ENCODE data around the gene SLC25A18.

Gene SLC25A18

DNA sequence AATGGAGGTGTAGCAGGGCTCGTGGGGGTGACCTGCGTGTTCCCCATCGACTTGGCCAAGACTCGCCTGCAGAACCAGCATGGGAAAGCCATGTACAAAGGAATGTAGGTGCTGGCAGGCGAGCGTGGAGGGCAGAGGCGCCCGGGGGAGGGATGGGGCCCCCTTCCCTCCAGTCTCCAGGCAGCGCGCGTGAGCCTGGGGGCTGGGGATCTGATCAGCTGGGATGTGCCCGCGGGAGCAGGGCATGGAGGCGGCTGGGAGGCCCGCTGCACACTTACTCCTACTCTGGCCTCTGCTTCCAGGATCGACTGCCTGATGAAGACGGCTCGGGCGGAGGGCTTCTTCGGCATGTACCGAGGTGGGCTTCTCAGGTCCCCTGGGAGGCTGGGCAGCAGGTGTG lies 17.8 kb downstream of the SLC25A18 start:
- no peak for TF ChIP-seq POU2F2 (IDR thresholded peaks at IDR 0.05; ENCODE audit: low read depth, low read length)
- no peak for TF ChIP-seq SPI1 (IDR thresholded peaks at IDR 0.05; ENCODE audit: low read depth, low read length)
- no peak for TF ChIP-seq PAX5 (IDR thresholded peaks at IDR 0.05; ENCODE audit: insufficient read depth, low read length, severe bottlenecking)
- TF ChIP-seq POLR2A (IDR thresholded peaks at IDR 0.05; ENCODE audit: low read depth, low read length) = no peak
- no peak for TF ChIP-seq POLR2AphosphoS5 (IDR thresholded peaks at IDR 0.05; ENCODE audit: low read depth, low read length)
- no peak for TF ChIP-seq TAF1 (IDR thresholded peaks at IDR 0.05; ENCODE audit: low read depth, low read length)
- DNase-seq (ENCODE audit: insufficient read length, low spot score) (no peak), FAIRE-seq (no peak)

GRCh38 chr22:17581631-17582030 lies 18.3 kb downstream of the SLC25A18 start:
- FAIRE-seq = no peak
- DNase-seq (ENCODE audit: insufficient read length, low spot score) = no peak
- no peak for TF ChIP-seq SPI1 (IDR thresholded peaks at IDR 0.05; ENCODE audit: low read depth, low read length)

GRCh38 chr22:17583151-17583550 lies 19.9 kb downstream of the SLC25A18 start:
- no peak for DNase-seq (ENCODE audit: insufficient read length, low spot score)
- no peak for TF ChIP-seq TAF1 (IDR thresholded peaks at IDR 0.05; ENCODE audit: low read depth, low read length)
- no peak for TF ChIP-seq POLR2A (IDR thresholded peaks at IDR 0.05; ENCODE audit: low read depth, low read length)
- TF ChIP-seq PAX5 (IDR thresholded peaks at IDR 0.05; ENCODE audit: insufficient read depth, low read length, severe bottlenecking) = no peak
- TF ChIP-seq SPI1 (IDR thresholded peaks at IDR 0.05; ENCODE audit: low read depth, low read length) = no peak
- TF ChIP-seq POLR2AphosphoS5 (IDR thresholded peaks at IDR 0.05; ENCODE audit: low read depth, low read length) = no peak
- TF ChIP-seq POU2F2 (IDR thresholded peaks at IDR 0.05; ENCODE audit: low read depth, low read length) = no peak
- FAIRE-seq = no peak

DNA sequence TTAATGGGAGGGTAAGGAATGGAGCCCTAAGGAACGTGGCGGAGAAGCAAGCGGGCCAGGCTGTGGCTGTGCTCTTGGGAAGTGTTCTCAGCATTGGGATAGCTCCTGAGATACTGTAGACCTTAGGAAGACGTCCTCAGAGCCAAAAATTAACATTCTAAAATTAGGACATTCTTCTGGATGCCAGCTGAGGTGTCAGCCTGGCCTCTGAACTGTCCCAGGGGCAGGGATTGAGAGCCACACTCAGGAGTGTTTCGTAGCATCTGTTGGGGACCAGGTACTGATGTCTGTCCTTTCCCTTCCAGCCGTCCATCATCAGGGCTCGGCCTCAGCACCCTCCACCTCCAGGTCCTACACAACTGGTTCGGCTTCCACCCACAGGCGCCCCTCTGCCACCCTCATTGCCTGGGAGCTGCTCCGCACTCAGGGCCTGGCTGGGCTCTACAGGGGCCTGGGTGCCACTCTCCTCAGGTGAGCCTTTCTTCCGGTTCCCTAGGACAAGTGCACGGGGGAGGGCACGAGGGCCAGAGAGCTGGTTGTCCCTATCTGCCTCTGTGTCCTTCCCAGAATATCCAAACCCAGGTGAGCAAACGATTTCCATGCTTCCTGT lies 23.6 kb downstream of the SLC25A18 start:
- FAIRE-seq (no peak), DNase-seq (ENCODE audit: insufficient read length, low spot score) (no peak)
- no peak for TF ChIP-seq POU2F2 (IDR thresholded peaks at IDR 0.05; ENCODE audit: low read depth, low read length)
- TF ChIP-seq POLR2A (IDR thresholded peaks at IDR 0.05; ENCODE audit: low read depth, low read length) = no peak
- TF ChIP-seq POLR2AphosphoS5 (IDR thresholded peaks at IDR 0.05; ENCODE audit: low read depth, low read length) = no peak
- TF ChIP-seq TAF1 (IDR thresholded peaks at IDR 0.05; ENCODE audit: low read depth, low read length) = no peak
- no peak for TF ChIP-seq SPI1 (IDR thresholded peaks at IDR 0.05; ENCODE audit: low read depth, low read length)
- no peak for TF ChIP-seq PAX5 (IDR thresholded peaks at IDR 0.05; ENCODE audit: insufficient read depth, low read length, severe bottlenecking)

GRCh38 chr22:17587629-17588028 lies 24.3 kb downstream of the SLC25A18 start:
- no peak for DNase-seq (ENCODE audit: insufficient read length, low spot score)
- no peak for FAIRE-seq
- no peak for TF ChIP-seq POLR2A (IDR thresholded peaks at IDR 0.05; ENCODE audit: low read depth, low read length)
- no peak for TF ChIP-seq POU2F2 (IDR thresholded peaks at IDR 0.05; ENCODE audit: low read depth, low read length)
- TF ChIP-seq PAX5 (IDR thresholded peaks at IDR 0.05; ENCODE audit: insufficient read depth, low read length, severe bottlenecking) = no peak
- no peak for TF ChIP-seq SPI1 (IDR thresholded peaks at IDR 0.05; ENCODE audit: low read depth, low read length)
- TF ChIP-seq TAF1 (IDR thresholded peaks at IDR 0.05; ENCODE audit: low read depth, low read length) = no peak
- TF ChIP-seq POLR2AphosphoS5 (IDR thresholded peaks at IDR 0.05; ENCODE audit: low read depth, low read length) = no peak

GRCh38 chr22:17588606-17589005 lies 25.3 kb downstream of the SLC25A18 start:
- TF ChIP-seq SPI1 (IDR thresholded peaks at IDR 0.05; ENCODE audit: low read depth, low read length) (no peak), POU2F2 (IDR thresholded peaks at IDR 0.05; ENCODE audit: low read depth, low read length) (no peak)
- FAIRE-seq = no peak

DNA sequence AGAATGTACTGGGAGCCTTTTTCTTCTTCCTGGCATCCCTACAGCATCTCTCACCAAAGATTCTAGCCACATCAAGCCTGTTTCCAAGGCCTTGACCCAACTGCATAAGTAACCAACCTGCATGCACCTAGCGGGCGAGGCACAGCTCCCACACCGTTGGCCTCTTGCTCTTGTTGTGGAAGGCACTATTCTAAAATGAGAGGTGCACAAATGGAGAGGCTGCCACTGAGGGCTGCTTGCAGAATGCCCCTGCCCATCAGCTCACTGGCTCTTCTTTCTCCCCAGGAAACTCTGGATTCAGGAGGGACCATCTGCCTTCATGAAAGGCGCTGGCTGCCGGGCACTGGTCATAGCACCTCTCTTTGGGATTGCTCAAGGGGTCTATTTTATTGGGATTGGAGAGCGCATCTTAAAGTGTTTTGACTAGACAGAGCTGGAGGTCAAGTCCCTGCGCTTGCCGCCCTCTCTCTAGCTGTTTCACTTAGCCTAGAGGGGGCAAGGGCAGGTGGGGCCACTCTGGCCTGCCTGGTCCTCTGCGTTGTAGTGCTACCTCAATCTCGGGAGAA lies 26.6 kb downstream of the SLC25A18 start:
- TF ChIP-seq SPI1 (IDR thresholded peaks at IDR 0.05; ENCODE audit: low read depth, low read length) (no peak), POLR2AphosphoS5 (IDR thresholded peaks at IDR 0.05; ENCODE audit: low read depth, low read length) (no peak)
- FAIRE-seq = no peak
- DNase-seq (ENCODE audit: insufficient read length, low spot score) = no peak

More at GRCh38 chr22:17588606-17589005, 25.3 kb downstream of the SLC25A18 start:
- DNase-seq (ENCODE audit: insufficient read length, low spot score) = no peak

DNA sequence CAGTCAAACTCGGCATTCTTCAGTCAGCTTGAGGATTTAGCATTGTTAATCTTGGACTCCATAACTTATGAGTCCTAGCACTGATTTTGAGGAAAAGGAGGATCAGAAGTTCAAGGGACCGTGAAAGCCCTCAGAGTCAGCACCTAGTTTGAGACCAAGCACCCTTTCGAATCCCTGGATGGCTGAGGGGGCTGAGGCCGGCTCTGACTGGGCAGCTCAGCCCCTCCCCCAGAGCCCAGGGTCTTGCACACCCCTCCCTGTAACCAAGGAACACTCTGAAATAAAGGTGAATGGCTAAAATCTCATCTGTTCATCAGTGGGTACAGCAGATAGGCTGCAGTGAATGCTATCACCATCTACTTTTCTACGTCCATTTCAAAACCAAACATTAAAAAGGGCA lies 27.3 kb downstream of the SLC25A18 start:
- DNase-seq (ENCODE audit: insufficient read length, low spot score) (no peak), FAIRE-seq (no peak)
- TF ChIP-seq SPI1 (IDR thresholded peaks at IDR 0.05; ENCODE audit: low read depth, low read length) (no peak), POLR2A (IDR thresholded peaks at IDR 0.05; ENCODE audit: low read depth, low read length) (no peak), POU2F2 (IDR thresholded peaks at IDR 0.05; ENCODE audit: low read depth, low read length) (no peak)

GRCh38 chr22:17592201-17592600 lies 28.9 kb downstream of the SLC25A18 start:
- no peak for TF ChIP-seq PAX5 (IDR thresholded peaks at IDR 0.05; ENCODE audit: insufficient read depth, low read length, severe bottlenecking)
- TF ChIP-seq POLR2AphosphoS5 (IDR thresholded peaks at IDR 0.05; ENCODE audit: low read depth, low read length) = no peak
- TF ChIP-seq SPI1 (IDR thresholded peaks at IDR 0.05; ENCODE audit: low read depth, low read length) = no peak
- TF ChIP-seq TAF1 (IDR thresholded peaks at IDR 0.05; ENCODE audit: low read depth, low read length) = no peak
- TF ChIP-seq POLR2A (IDR thresholded peaks at IDR 0.05; ENCODE audit: low read depth, low read length) = no peak
- TF ChIP-seq POU2F2 (IDR thresholded peaks at IDR 0.05; ENCODE audit: low read depth, low read length) = no peak
- FAIRE-seq (no peak), DNase-seq (ENCODE audit: insufficient read length, low spot score) (no peak)

GRCh38 chr22:17596226-17596625 lies 32.9 kb downstream of the SLC25A18 start:
- TF ChIP-seq PAX5 (IDR thresholded peaks at IDR 0.05; ENCODE audit: insufficient read depth, low read length, severe bottlenecking) (no peak), POLR2A (IDR thresholded peaks at IDR 0.05; ENCODE audit: low read depth, low read length) (no peak), TAF1 (IDR thresholded peaks at IDR 0.05; ENCODE audit: low read depth, low read length) (no peak), POU2F2 (IDR thresholded peaks at IDR 0.05; ENCODE audit: low read depth, low read length) (no peak), POLR2AphosphoS5 (IDR thresholded peaks at IDR 0.05; ENCODE audit: low read depth, low read length) (no peak), SPI1 (IDR thresholded peaks at IDR 0.05; ENCODE audit: low read depth, low read length) (no peak)
- FAIRE-seq = no peak
- DNase-seq (ENCODE audit: insufficient read length, low spot score) = no peak

Measured in GM12891 (cell line).